K562 (cell line): ENCODE data around the gene PLA2G2C. TPM values are rescaled to one million over a fixed set of nuclear protein-coding genes. Genes with fewer than 3 reads are reported as not detected.
A peak's percentile ranks its signal among the peaks of the same experiment; 100 is the strongest.

Experiments
- ATAC-seq: fragments of 200-7000 bp; cut with Tn5 transposase; 3 replicates; pipeline ENCODE4 v1.9.1; 2020; ENCODE audit warnings: moderate library complexity
- BruUV-seq: library from RNA; stranded (reverse); fragments of 400-500 nt; replicated peaks from 2 replicates; lab custom pipeline; 2021; lab: Mats Ljungman, UMichigan
- CTCF ChIA-PET: fragments of 300-600 bp; formaldehyde crosslinking; extraction: SDS; loops from one replicate; lab custom pipeline; 2021; ENCODE audit warnings: low intra/inter-chr PET ratio; lab: Yijun Ruan, JAX
- POLR2A ChIA-PET: fragments of 300-600, 350-650 bp; sonication (Branson Sonifier 250); formaldehyde crosslinking; extraction: SDS; loops from one replicate; lab custom pipeline; 2021; ENCODE audit warnings: antibody characterized with exemption, inconsistent platforms; lab: Yijun Ruan, JAX
- DNase-seq, 4 experiments: peaks; one replicate each; pipeline versions ENCODE4 v3.0.0 to v3.0.0-alpha.2; 2011 to 2018; ENCODE audit warnings: low spot score in 3 of 4, mixed read lengths in 3 of 4; ENCODE audit errors: extremely low read depth in 1 of 4
- FAIRE-seq: peaks from 2 replicates; lab custom pipeline; 2011; peaks lifted over from hg19 to GRCh38; lab: Jason Lieb, UNC
- H2AFZ ChIP-seq: 2 replicates; pipeline ENCODE4 v1.6.0; 2011; ENCODE audit warnings: low read depth, low read length, control low read depth, inconsistent platforms
- H3K27ac ChIP-seq: fragments of 200-600 bp; 3 replicates; pipeline ENCODE4 v1.8.0; 2011; ENCODE audit warnings: low read depth, mild to moderate bottlenecking, control low read depth, inconsistent platforms, low read length, moderate library complexity, mixed read lengths; ENCODE audit errors: extremely low read depth
- H3K27me3 ChIP-seq, 2 experiments: fragments of 300-600 bp in 1 of 2; 2 replicates in 1 of 2; 3 replicates in 1 of 2; pipeline versions ENCODE4 v1.6.0 to v1.8.0; 2011; ENCODE audit warnings: inconsistent platforms in 2 of 2, low read length in 2 of 2, mild to moderate bottlenecking in 1 of 2, mixed read lengths in 1 of 2, moderate library complexity in 1 of 2; ENCODE audit not compliant: control insufficient read depth in 2 of 2, insufficient read depth in 2 of 2
- H3K36me3 ChIP-seq: fragments of 300-600 bp; 3 replicates; pipeline ENCODE4 v1.8.0; 2011; ENCODE audit warnings: mild to moderate bottlenecking, low read length, inconsistent platforms; ENCODE audit not compliant: control insufficient read depth, insufficient read depth
- H3K4me1 ChIP-seq, 2 experiments: fragments of 200-600 bp in 1 of 2; replicated peaks in 1 of 2; 2 replicates in 1 of 2; 3 replicates in 1 of 2; pipeline versions ENCODE4 v1.5.1 to v1.8.0; 2011; ENCODE audit warnings: inconsistent platforms in 2 of 2, low read length in 2 of 2, mild to moderate bottlenecking in 1 of 2, mixed read lengths in 1 of 2, moderate library complexity in 1 of 2; ENCODE audit not compliant: control insufficient read depth in 2 of 2, insufficient read depth in 2 of 2
- H3K4me2 ChIP-seq: 2 replicates; pipeline ENCODE4 v1.6.1; 2011; ENCODE audit warnings: low read length, control low read depth, inconsistent platforms, mixed read lengths; ENCODE audit not compliant: insufficient read depth
- H3K4me3 ChIP-seq: fragments of 200-600 bp; sonication (generic), shearing (Covaris generic); 2 replicates; pipeline ENCODE4 v1.5.1; 2016; ENCODE audit warnings: control low read depth, inconsistent platforms
- H3K79me2 ChIP-seq: fragments of 200-600 bp; 3 replicates; pipeline ENCODE4 v1.8.0; 2011; ENCODE audit warnings: low read length, inconsistent platforms; ENCODE audit not compliant: control insufficient read depth, insufficient read depth
- H3K9ac ChIP-seq, 2 experiments: 2 replicates each; pipeline versions ENCODE4 v1.6.0 to v1.6.1; 2011; ENCODE audit warnings: low read depth in 2 of 2, low read length in 2 of 2, control low read depth in 1 of 2, inconsistent platforms in 1 of 2, mild to moderate bottlenecking in 1 of 2, mixed read lengths in 1 of 2; ENCODE audit not compliant: insufficient read depth in 1 of 2
- H3K9me1 ChIP-seq: one replicate; pipeline ENCODE4 v1.6.0; 2011; ENCODE audit warnings: inconsistent platforms, mild to moderate bottlenecking, low read length, moderate library complexity; ENCODE audit not compliant: control insufficient read depth, insufficient read depth
- H3K9me3 ChIP-seq: replicated peaks from 2 replicates; pipeline ENCODE4 v1.5.1; 2011; ENCODE audit warnings: low read depth, low read length, inconsistent platforms; ENCODE audit not compliant: control insufficient read depth, insufficient read depth
- H4K20me1 ChIP-seq: replicated peaks from 2 replicates; pipeline ENCODE4 v1.6.1; 2011; ENCODE audit warnings: low read length, inconsistent platforms, mixed read lengths; ENCODE audit not compliant: control insufficient read depth, insufficient read depth
- BCOR ChIP-seq: fragments of 450-650 bp; IDR thresholded peaks from 2 replicates; pipeline ENCODE4 v1.6.1; 2016
- HNRNPUL1 ChIP-seq: fragments of 200-400 bp; formaldehyde crosslinking; IDR thresholded peaks from 2 replicates; pipeline ENCODE4 v1.6.1; 2017; ENCODE audit warnings: low read length
- KAT8 ChIP-seq: fragments of 450-650 bp; IDR thresholded peaks from 2 replicates; pipeline ENCODE4 v1.6.1; 2016; ENCODE audit warnings: low read depth, mild to moderate bottlenecking
- NCOA2 ChIP-seq, 2 experiments: fragments of 450-650 bp; IDR thresholded peaks; 2 replicates each; pipeline ENCODE4 v1.6.1; 2018; ENCODE audit warnings: mild to moderate bottlenecking in 2 of 2, moderate library complexity in 1 of 2; ENCODE audit not compliant: partially characterized antibody in 2 of 2
- NR0B1 ChIP-seq: fragments of 450-650 bp; IDR thresholded peaks from one replicate; pipeline ENCODE4 v1.6.1; 2018; ENCODE audit warnings: mild to moderate bottlenecking, moderate library complexity; ENCODE audit not compliant: partially characterized antibody
- SIX5 ChIP-seq, 2 experiments: IDR thresholded peaks; 2 replicates each; pipeline ENCODE4 v1.6.1; 2011; ENCODE audit warnings: low read length in 2 of 2, borderline replicate concordance in 1 of 2, low read depth in 1 of 2, mild to moderate bottlenecking in 1 of 2, moderate library complexity in 1 of 2; ENCODE audit not compliant: insufficient read depth in 1 of 2
- TCF15 ChIP-seq: fragments of 250-450 bp; sonication (Bioruptor Pico); IDR thresholded peaks from 2 replicates; pipeline ENCODE4 v1.8.0; 2022; ENCODE audit warnings: moderate library complexity, mild to moderate bottlenecking, inconsistent platforms
- TFAP4 ChIP-seq: sonication (generic); formaldehyde crosslinking; IDR thresholded peaks from 2 replicates; pipeline ENCODE4 v1.8.0; 2022; ENCODE audit warnings: missing genetic modification reagents, mild to moderate bottlenecking, moderate library complexity, borderline replicate concordance
- TRIM25 ChIP-seq: fragments of 450-650 bp; IDR thresholded peaks from 2 replicates; pipeline ENCODE4 v1.7.0; 2016; ENCODE audit warnings: borderline replicate concordance
- ZNF146 ChIP-seq: IDR thresholded peaks from one replicate; pipeline ENCODE4 v1.6.1; 2018; ENCODE audit warnings: missing compliant biosample characterization; ENCODE audit not compliant: unreplicated experiment
- ZNF174 ChIP-seq: fragments of 250-450 bp; sonication (Bioruptor Pico); IDR thresholded peaks from 2 replicates; pipeline ENCODE4 v1.4.0; 2020; ENCODE audit warnings: mild to moderate bottlenecking
- ZNF511 ChIP-seq: sonication (generic); formaldehyde crosslinking; IDR thresholded peaks from 2 replicates; pipeline ENCODE4 v1.8.0; 2022; ENCODE audit warnings: mild to moderate bottlenecking, missing genetic modification reagents
- WGBS: fragments of 100-300 bp; shearing (Covaris generic); methylation state at CpG from one replicate; pipeline ENCODE4 v1.1.6; 2016; ENCODE audit warnings: low coverage, mixed read lengths; ENCODE audit not compliant: insufficient coverage; ENCODE audit errors: missing lambda C conversion rate; 5-methylcytosine and 5-hydroxymethylcytosine counted together
- in situ Hi-C: fragments of 300-500 bp; cut with MboI; formaldehyde crosslinking; loops from 4 replicates; pipeline ENCODE4 v1.15.0; 2018; ENCODE audit warnings: inconsistent platforms, mixed read lengths
- intact Hi-C: fragments of 100-400 bp; cut with micrococcal nuclease; formaldehyde crosslinking; loops from 2 replicates; pipeline ENCODE4 v1.14.2; 2022
- polyA plus RNA-seq, 8 experiments: library from polyadenylated mRNA; depleted of rRNA in 4 of 8; stranded (reverse) in 5 of 8; unstranded in 3 of 8; fragments of >200 nt; fragmentation: Nextera tagmentation in 2 of 8; fragmentation: Illumina TruSeq in 1 of 8; extraction: Ambion mirVana in 2 of 8; extraction: Trizol in 1 of 8; gene quantifications; 2 replicates each; pipeline versions ENCODE4 v1.2.1 to v1.2.3, GENCODE V29; 2011 to 2014; ENCODE audit warnings: inconsistent platforms in 1 of 8, missing spikeins in 1 of 8
- total RNA-seq, 7 experiments: library from RNA; depleted of rRNA in 6 of 7; stranded (reverse); fragments of >200 nt in 6 of 7; fragmentation: Illumina TruSeq in 2 of 7; extraction: Trizol in 2 of 7; gene quantifications; 2 replicates each; pipeline versions ENCODE4 v1.2.1 to v1.2.3, GENCODE V29; 2011 to 2021; ENCODE audit warnings: low replicate concordance in 1 of 7

The PLA2G2C gene
- total and polyA plus RNA-seq, 9 of the 15 experiments (the other 6 are each of a cell fraction or from before 2014, with no cell fraction given): 0.14 to 0.49 (median 0.21) TPM

- no TSS peak for BruUV-seq
- FAIRE-seq (no peak), DNase-seq (no peak), ATAC-seq (peak; percentile 24; the same call in 1 of the 3 replicates)
- Histone ChIP-seq H3K36me3 (no peaks in the 10 kb centered on the region), H3K79me2 (no peaks in the 10 kb centered on the region), H3K4me1 (no peaks in the 10 kb centered on the region), H3K4me2 (no peak overlapping the region), H3K27ac (no peak overlapping the region), H3K9ac (no peak overlapping the region), H3K9me3 (no peaks in the 10 kb centered on the region), H3K27me3 (peaks cover 6 to 80% of the 10 kb centered on the region in 2 experiments; a peak in 4 of 5 replicates), H3K9me1 (no peaks in the 10 kb centered on the region), H4K20me1 (no peaks in the 10 kb centered on the region; the same call in 1 of the 2 replicates), H2AFZ (no peak overlapping the region), H3K4me3 (no peak overlapping the region)
- intact Hi-C loops: no loop called here
- ChIA-PET POLR2A (interaction anchor here (0.7 kb wide), 1 partner anchor 211 kb away, joined by 3 read pairs; no protein-coding TSS in a partner anchor), CTCF (no interaction called here)
- WGBS: 3% methylated on average over 13 of the region's 13 CpGs
- in situ Hi-C loops: no loop called here
- TF ChIP-seq TCF15 (CRISPR knock-in tag) (no peak), ZNF174 (CRISPR knock-in tag) (no peak), ZNF146 (CRISPR knock-in tag) (no peak), BCOR (no peak), NR0B1 (no peak), ZNF511 (no peak), NCOA2 (IDR thresholded peaks at IDR 0.05; ENCODE audit: partially characterized antibody in 2 of 2) (no peak), KAT8 (no peak), HNRNPUL1 (no peak), TFAP4 (no peak), SIX5 (IDR thresholded peaks at IDR 0.05; ENCODE audit: borderline replicate concordance in 1 of 2, insufficient read depth in 1 of 2, low read depth in 1 of 2, low read length in 2 of 2) (no peak), TRIM25 (no peak)
These were observed 44.2 kb downstream of the PLA2G2C start for GRCh38 chr1:20142001-20142710.
